H9 (cell line): ENCODE data around the gene CLIP4. TPM values are rescaled to one million over a fixed set of nuclear protein-coding genes. Genes with fewer than 3 reads are reported as not detected.
A peak's percentile ranks its signal among the peaks of the same experiment; 100 is the strongest.

ENCODE experiments used
- DNase-seq: peaks from one replicate; pipeline ENCODE4 v3.0.0-alpha.2; 2017
- H2AFZ ChIP-seq: one replicate; pipeline ENCODE4 v1.6.1; 2013; ENCODE audit warnings: mild to moderate bottlenecking, low read length, control low read depth, moderate library complexity
- H2AK5ac ChIP-seq: 2 replicates; pipeline ENCODE4 v1.6.1; 2013; ENCODE audit warnings: low read length, control low read depth, mixed read lengths; ENCODE audit not compliant: insufficient read length
- H2BK120ac ChIP-seq: one replicate; pipeline ENCODE4 v1.6.1; 2013; ENCODE audit warnings: low read depth, mild to moderate bottlenecking, low read length, control low read depth, inconsistent platforms; ENCODE audit not compliant: poor library complexity, severe bottlenecking
- H2BK12ac ChIP-seq: 2 replicates; pipeline ENCODE4 v1.6.1; 2013; ENCODE audit warnings: low read length, control low read depth, mixed read lengths, low read depth; ENCODE audit not compliant: insufficient read length
- H2BK15ac ChIP-seq: 2 replicates; pipeline ENCODE4 v1.6.1; 2013; ENCODE audit warnings: low read depth, low read length, control low read depth
- H2BK20ac ChIP-seq: one replicate; pipeline ENCODE4 v1.6.1; 2013; ENCODE audit warnings: low read depth, mild to moderate bottlenecking, low read length, control low read depth, inconsistent platforms; ENCODE audit not compliant: poor library complexity, severe bottlenecking
- H2BK5ac ChIP-seq: 2 replicates; pipeline ENCODE4 v1.6.1; 2013; ENCODE audit warnings: low read length, control low read depth, mixed read lengths; ENCODE audit not compliant: insufficient read length
- H3K14ac ChIP-seq: 2 replicates; pipeline ENCODE4 v1.6.1; 2013; ENCODE audit warnings: low read length, control low read depth; ENCODE audit not compliant: insufficient read depth
- H3K18ac ChIP-seq: 2 replicates; pipeline ENCODE4 v1.6.1; 2013; ENCODE audit warnings: low read depth, mild to moderate bottlenecking, mixed read lengths, low read length, control low read depth; ENCODE audit not compliant: insufficient read length
- H3K23ac ChIP-seq: 2 replicates; pipeline ENCODE4 v1.6.1; 2013; ENCODE audit warnings: low read length, control low read depth, mixed read lengths, low read depth; ENCODE audit not compliant: insufficient read length
- H3K23me2 ChIP-seq: 2 replicates; pipeline ENCODE4 v1.6.1; 2013; ENCODE audit warnings: low read depth, mild to moderate bottlenecking, mixed read lengths, low read length, control low read depth; ENCODE audit not compliant: insufficient read length, poor library complexity, severe bottlenecking
- H3K27ac ChIP-seq: 2 replicates; pipeline ENCODE4 v1.5.1; 2013; ENCODE audit warnings: low read length, control low read depth, mixed read lengths, low read depth; ENCODE audit not compliant: insufficient read length
- H3K27me3 ChIP-seq: 2 replicates; pipeline ENCODE4 v1.6.1; 2013; ENCODE audit warnings: low read length, control low read depth, inconsistent platforms; ENCODE audit not compliant: insufficient read depth
- H3K4ac ChIP-seq: 2 replicates; pipeline ENCODE4 v1.6.1; 2013; ENCODE audit warnings: low read depth, mild to moderate bottlenecking, control low read depth, inconsistent platforms, low read length, moderate library complexity
- H3K4me1 ChIP-seq: 2 replicates; pipeline ENCODE4 v1.6.1; 2013; ENCODE audit warnings: low read length, control low read depth, inconsistent platforms; ENCODE audit not compliant: insufficient read depth
- H3K4me2 ChIP-seq: 2 replicates; pipeline ENCODE4 v1.6.1; 2013; ENCODE audit warnings: low read length, control low read depth, mixed read lengths; ENCODE audit not compliant: insufficient read length, insufficient read depth
- H3K56ac ChIP-seq: 2 replicates; pipeline ENCODE4 v1.6.1; 2013; ENCODE audit warnings: low read depth, mild to moderate bottlenecking, mixed read lengths, low read length, control low read depth; ENCODE audit not compliant: insufficient read length
- H3K79me1 ChIP-seq: 2 replicates; pipeline ENCODE4 v1.6.1; 2013; ENCODE audit warnings: low read depth, mild to moderate bottlenecking, moderate library complexity, low read length, control low read depth, inconsistent platforms; ENCODE audit not compliant: insufficient read depth, poor library complexity, severe bottlenecking
- H3K79me2 ChIP-seq: 2 replicates; pipeline ENCODE4 v1.6.1; 2013; ENCODE audit warnings: low read length, control low read depth, inconsistent platforms; ENCODE audit not compliant: insufficient read depth
- H3K9ac ChIP-seq: 2 replicates; pipeline ENCODE4 v1.6.1; 2013; ENCODE audit warnings: low read length, control low read depth, mixed read lengths; ENCODE audit not compliant: insufficient read length; ENCODE audit errors: extremely low read depth
- H3K9me3 ChIP-seq: one replicate; pipeline ENCODE4 v1.6.1; 2013; ENCODE audit warnings: low read depth, low read length, inconsistent platforms; ENCODE audit not compliant: control insufficient read depth
- H3T11ph ChIP-seq: one replicate; pipeline ENCODE4 v1.6.1; 2013; ENCODE audit warnings: mild to moderate bottlenecking, low read length, control low read depth, inconsistent platforms
- H4K20me1 ChIP-seq: one replicate; pipeline ENCODE4 v1.6.1; 2013; ENCODE audit not compliant: control insufficient read depth, insufficient read length, insufficient read depth
- H4K5ac ChIP-seq: 2 replicates; pipeline ENCODE4 v1.6.1; 2013; ENCODE audit warnings: low read depth, mild to moderate bottlenecking, mixed read lengths, low read length, control low read depth; ENCODE audit not compliant: insufficient read length
- H4K8ac ChIP-seq: replicated peaks from 2 replicates; pipeline ENCODE4 v1.6.1; 2013; ENCODE audit warnings: low read length, control low read depth, mixed read lengths, low read depth; ENCODE audit not compliant: insufficient read length
- H4K91ac ChIP-seq: 2 replicates; pipeline ENCODE4 v1.6.1; 2013; ENCODE audit warnings: low read depth, mild to moderate bottlenecking, moderate library complexity, mixed read lengths, low read length, control low read depth; ENCODE audit not compliant: insufficient read length
- H3K27ac Mint-ChIP-seq, 3 experiments: 2 replicates in 2 of 3; 3 replicates in 1 of 3; pipeline ENCODE4 v1.8.0; 2020 to 2021; ENCODE audit warnings: mixed read lengths in 3 of 3, mild to moderate bottlenecking in 1 of 3, moderate library complexity in 1 of 3
- H3K27me3 Mint-ChIP-seq: 2 replicates; pipeline ENCODE4 v1.8.0; 2021; ENCODE audit warnings: low read depth, mild to moderate bottlenecking, moderate library complexity, mixed read lengths
- H3K36me3 Mint-ChIP-seq, 3 experiments: 2 replicates in 2 of 3; 3 replicates in 1 of 3; pipeline ENCODE4 v1.8.0; 2020 to 2021; ENCODE audit warnings: low read depth in 3 of 3, mixed read lengths in 3 of 3; ENCODE audit not compliant: insufficient read depth in 1 of 3
- H3K4me1 Mint-ChIP-seq, 2 experiments: 2 replicates each; pipeline ENCODE4 v1.8.0; 2020; ENCODE audit warnings: mixed read lengths in 2 of 2
- H3K4me3 Mint-ChIP-seq, 2 experiments: 2 replicates in 1 of 2; 3 replicates in 1 of 2; pipeline ENCODE4 v1.8.0; 2020 to 2021; ENCODE audit warnings: mild to moderate bottlenecking in 2 of 2, mixed read lengths in 2 of 2, moderate library complexity in 1 of 2
- H3K9me3 Mint-ChIP-seq, 2 experiments: 2 replicates in 1 of 2; 3 replicates in 1 of 2; pipeline ENCODE4 v1.8.0; 2020; ENCODE audit warnings: mild to moderate bottlenecking in 2 of 2, mixed read lengths in 2 of 2, moderate library complexity in 1 of 2
- CTCF ChIP-seq: fragments of 200-600 bp; sonication (generic); conservative IDR thresholded peaks from 3 replicates; pipeline ENCODE4 v1.8.0; 2021; ENCODE audit warnings: antibody characterized with exemption, mild to moderate bottlenecking
- WGBS: extraction: QIAGEN DNeasy Blood & Tissue Kit; methylation state at CpG from one replicate; pipeline ENCODE4 v1.1.7; 2013; ENCODE audit warnings: missing lambda C conversion rate, low lambda C conversion rate, mixed read lengths; ENCODE audit not compliant: insufficient read length; ENCODE audit errors: extremely low coverage; 5-methylcytosine and 5-hydroxymethylcytosine counted together
- total RNA-seq: library from RNA; stranded (reverse); gene quantifications from 2 replicates; pipeline ENCODE4 v1.2.1, GENCODE V29; 2021

The CLIP4 gene
- total RNA-seq, 1 experiment from 2014 or later = 0.66 TPM

GRCh38 chr2:29155578-29155977, 40.4 kb downstream of the CLIP4 start:
- no peak overlapping the region for H3K14ac ChIP-seq
- H2BK120ac ChIP-seq = no peak overlapping the region
- no peaks in the 10 kb centered on the region for H3K9me3 ChIP-seq
- no peak overlapping the region for H3T11ph ChIP-seq
- Mint-ChIP-seq H3K27me3 (peaks cover 2% of the 10 kb centered on the region; the same call in 1 of the 2 replicates), H3K4me1 (peaks cover 12% of the 10 kb centered on the region in 2 experiments), H3K9me3 (no peaks in the 10 kb centered on the region), H3K36me3 (no peaks in the 10 kb centered on the region), H3K27ac (peak overlapping the region in 1 of 3 experiments; percentile 41; a peak in 1 of 7 replicates), H3K4me3 (no peak overlapping the region)
- H3K23ac ChIP-seq = no peak overlapping the region
- H3K4me2 ChIP-seq = no peak overlapping the region
- H4K8ac ChIP-seq = no peak overlapping the region
- no peaks in the 10 kb centered on the region for H4K20me1 ChIP-seq
- no peak overlapping the region for H3K56ac ChIP-seq
- no peak overlapping the region for H2AK5ac ChIP-seq
- H3K9ac ChIP-seq = no peak overlapping the region
- H2BK15ac ChIP-seq = no peak overlapping the region
- WGBS = no CpG with 5 or more reads among the region's 2 CpGs
- no peak overlapping the region for H3K4ac ChIP-seq
- H4K5ac ChIP-seq = no peak overlapping the region
- H3K23me2 ChIP-seq = no peaks in the 10 kb centered on the region
- no peak overlapping the region for H4K91ac ChIP-seq
- no peak for DNase-seq
- no peak overlapping the region for H2BK12ac ChIP-seq
- H3K4me1 ChIP-seq = no peaks in the 10 kb centered on the region; the same call in 1 of the 2 replicates
- no peak for TF ChIP-seq CTCF
- H2AFZ ChIP-seq = no peak overlapping the region
- no peak overlapping the region for H3K27ac ChIP-seq
- no peaks in the 10 kb centered on the region for H3K79me1 ChIP-seq
- H3K79me2 ChIP-seq = no peaks in the 10 kb centered on the region
- no peaks in the 10 kb centered on the region for H3K27me3 ChIP-seq
- peak overlapping the region; percentile 14 for H2BK20ac ChIP-seq
- no peak overlapping the region for H3K18ac ChIP-seq
- H2BK5ac ChIP-seq = no peak overlapping the region
